ENCODE data around the gene FANCB.
A peak's percentile ranks its signal among the peaks of the same experiment; 100 is the strongest.

FANCB gene

DNA sequence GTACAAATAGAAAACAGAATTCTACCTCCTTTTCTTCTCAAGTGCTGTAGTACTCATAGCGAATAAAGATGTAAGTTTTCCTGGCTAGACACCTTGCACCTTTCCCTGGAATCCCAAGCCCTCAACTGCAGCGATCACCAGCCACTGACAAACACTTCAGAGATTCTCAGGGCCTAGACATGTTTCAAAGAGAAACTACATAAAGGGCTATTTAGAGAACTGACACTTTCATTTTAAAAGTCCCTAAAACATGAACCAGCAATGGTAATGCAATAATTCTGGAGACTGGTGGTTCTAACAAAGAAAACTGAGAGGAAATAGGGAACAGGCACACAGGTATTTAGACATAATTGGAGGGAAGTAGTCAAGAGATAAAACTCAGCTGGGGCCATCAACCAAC lies 35.7 kb downstream of the FANCB start:
- DNase-seq (ENCODE audit: low spot score): no peak

DNA sequence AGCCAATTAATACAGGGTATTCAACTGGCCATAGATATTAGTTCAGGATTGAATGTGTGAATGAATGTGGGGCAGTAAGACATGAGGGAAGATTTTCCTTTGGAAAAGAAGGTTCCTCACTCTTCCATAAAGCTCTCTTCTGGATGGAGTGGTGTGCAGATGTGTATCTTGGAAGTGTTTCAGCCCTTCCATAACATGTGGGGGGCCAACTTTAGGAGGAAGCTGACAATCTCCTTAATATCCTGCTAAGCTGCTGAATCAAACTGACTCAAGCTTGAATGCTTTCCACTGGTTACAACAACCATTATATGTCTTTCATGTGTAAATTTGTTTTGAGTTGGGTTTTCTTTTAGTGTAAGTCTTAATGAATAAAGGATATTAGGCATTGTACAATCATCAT lies 40.3 kb downstream of the FANCB start:
- no peak for DNase-seq (ENCODE audit: low spot score)

DNA sequence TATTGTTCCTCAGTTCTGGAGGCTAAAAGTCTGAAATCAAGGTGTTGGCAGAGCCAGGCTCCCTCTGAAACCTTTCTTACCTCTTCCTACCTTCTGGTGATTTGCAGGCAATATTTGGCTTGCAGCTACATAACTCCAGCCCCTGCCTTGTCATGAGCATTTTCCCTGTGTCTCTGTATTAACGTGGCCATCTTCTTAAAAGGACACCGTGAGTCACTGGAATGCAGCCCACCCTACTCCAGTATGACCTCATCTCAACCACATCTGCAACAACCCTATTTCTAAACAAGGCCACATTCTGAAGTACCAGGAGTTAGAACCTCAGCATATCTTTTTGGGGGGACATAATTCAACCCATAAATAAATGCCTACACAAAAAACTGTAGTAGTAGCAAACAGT lies 40.7 kb downstream of the FANCB start:
- peak; percentile 34 for DNase-seq (ENCODE audit: low spot score)

- DNase-seq (ENCODE audit: low spot score): no peak
These were observed 43.2 kb downstream of the FANCB start for GRCh38 chrX:14829643-14830042.

GRCh38 chrX:14826319-14826718 lies 46.5 kb downstream of the FANCB start:
- DNase-seq (ENCODE audit: low spot score): no peak

GRCh38 chrX:14825851-14826250 lies 47.0 kb downstream of the FANCB start:
- DNase-seq (ENCODE audit: low spot score): no peak

DNA sequence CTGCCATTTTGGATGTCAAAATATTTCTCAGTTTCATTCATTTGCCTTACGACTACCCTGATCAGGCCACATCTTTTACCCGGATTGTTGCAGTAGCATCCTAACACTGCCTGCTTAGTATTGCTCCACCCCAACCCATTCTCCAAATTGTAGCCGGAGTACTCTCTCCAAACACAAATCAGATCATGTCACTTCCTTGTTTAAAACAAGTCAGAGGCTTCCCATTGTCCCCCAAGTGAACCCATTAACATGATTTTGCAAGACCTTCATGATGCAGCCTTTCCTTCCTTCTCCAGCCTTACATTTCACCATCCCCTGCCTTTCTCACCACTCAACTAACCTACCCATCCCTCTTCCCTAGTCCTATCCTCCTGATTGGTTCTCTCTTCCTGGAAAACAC lies 53.1 kb downstream of the FANCB start:
- DNase-seq (ENCODE audit: low spot score): no peak

DNA sequence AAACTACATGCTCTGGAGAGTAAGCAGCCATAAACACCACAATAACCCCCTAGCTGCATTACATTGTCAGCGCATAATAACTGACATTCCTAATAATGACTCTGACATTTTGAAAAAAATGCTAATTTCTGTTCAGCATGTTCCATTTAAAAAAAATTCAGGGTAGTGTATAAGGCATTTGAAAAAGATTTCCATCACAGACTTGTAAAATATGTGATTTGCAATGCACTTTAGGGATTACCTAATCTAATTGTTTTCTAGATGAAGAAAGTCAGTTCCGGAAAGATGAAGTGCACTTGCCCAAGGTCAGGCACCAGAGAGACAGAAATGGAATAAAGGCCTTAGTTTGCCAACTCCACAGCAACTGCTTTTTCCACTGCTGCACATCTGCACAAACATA lies 55.3 kb downstream of the FANCB start:
- no peak for DNase-seq (ENCODE audit: low spot score)

DNA sequence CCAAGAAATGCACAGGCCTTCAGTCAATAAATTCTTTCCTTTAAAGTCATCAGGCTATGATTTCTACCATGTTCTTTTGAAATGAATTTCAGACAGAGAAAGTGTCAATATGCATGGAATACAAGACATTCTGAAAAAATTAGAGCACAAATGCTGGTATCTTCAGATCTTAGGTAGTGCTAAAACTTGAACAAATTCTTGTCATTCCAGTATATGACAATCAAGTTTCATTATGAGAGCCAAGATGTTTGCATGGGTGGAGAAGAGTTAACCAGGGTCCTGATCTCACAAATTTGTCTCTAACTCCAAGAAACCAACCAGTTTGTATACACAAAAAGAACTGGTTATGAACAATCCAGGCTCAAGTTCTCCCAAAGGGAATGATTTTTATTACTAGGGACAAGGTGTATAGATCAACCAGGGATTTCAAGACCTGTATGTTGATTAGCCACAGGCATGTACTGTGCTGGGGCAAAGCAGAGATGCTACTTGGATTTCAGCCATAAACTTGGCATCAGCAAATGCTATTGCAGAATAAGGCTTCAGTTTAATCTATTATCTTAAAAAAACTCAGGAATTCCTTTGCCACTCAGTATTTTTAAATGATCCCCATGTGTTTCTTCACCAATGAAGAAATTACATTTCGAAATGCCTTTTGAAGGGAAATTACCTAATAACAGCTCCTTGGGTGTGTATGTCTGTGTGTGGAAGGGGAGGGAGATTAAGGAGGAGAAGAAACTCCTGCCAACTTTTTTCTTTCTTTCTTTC lies 69.7 kb downstream of the FANCB start:
- DNase-seq (ENCODE audit: low spot score): peak; percentile 20

DNA sequence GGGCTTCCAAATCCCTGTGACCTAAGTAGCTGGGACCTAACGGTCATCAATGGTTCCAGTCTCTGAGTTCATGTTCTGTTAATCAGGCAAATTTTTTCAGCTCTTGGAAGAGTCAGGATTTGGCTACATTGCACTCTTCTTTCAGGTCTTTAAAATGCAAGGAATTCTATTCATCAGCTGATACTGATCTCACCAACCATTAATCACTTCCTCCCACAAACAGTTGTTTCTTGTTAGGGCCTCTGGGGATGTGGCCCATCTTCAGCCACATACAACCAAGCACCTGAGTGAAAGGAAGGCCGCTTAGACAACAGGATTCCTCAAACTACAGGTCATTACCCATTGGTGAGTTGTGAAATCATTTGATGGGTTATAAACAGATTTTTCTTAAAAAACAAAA lies 71.7 kb downstream of the FANCB start:
- DNase-seq (ENCODE audit: low spot score): peak; percentile 28

GRCh38 chrX:14798805-14799397 lies 74.0 kb downstream of the FANCB start:
- no peak for DNase-seq (ENCODE audit: low spot score)

Measured in AG20443 (cell line).